ENCODE results near the gene LYST.
"Not testable (repeated sequence)": the region's sequence is repeated elsewhere in the genome, so short reads cannot be mapped to it uniquely, and the experiment has no call there.

LYST gene

GRCh38 chr1:235757587-235758096 is 109.1 kb downstream of the LYST start:
- Histone ChIP-seq H3K9me3 (ENCODE audit: insufficient read depth, low read length) (no peaks in the 10 kb centered on the region), H3F3A (ENCODE audit: insufficient read depth) (no peaks in the 10 kb centered on the region), H3K4me2 (ENCODE audit: low read depth, low read length, poor library complexity, severe bottlenecking) (no peak overlapping the region), H3K36me3 (ENCODE audit: low read length) (no peaks in the 10 kb centered on the region), H3K79me2 (ENCODE audit: insufficient read depth, low read length) (no peaks in the 10 kb centered on the region), H3K27ac (ENCODE audit: low read depth, low read length) (no peak overlapping the region), H3K27me3 (ENCODE audit: low read length) (no peaks in the 10 kb centered on the region), H3K9ac (ENCODE audit: low read length) (no peak overlapping the region), H3K9me2 (replicated peaks; ENCODE audit: insufficient read depth, low read length) (no peaks in the 10 kb centered on the region), H3K4me3 (ENCODE audit: insufficient read depth, low read length, poor library complexity, severe bottlenecking) (no peak overlapping the region), H4K20me1 (ENCODE audit: low read depth, low read length) (no peaks in the 10 kb centered on the region), H2AFZ (ENCODE audit: low read depth, low read length, severe bottlenecking) (no peak overlapping the region)
- TF ChIP-seq CTCF (IDR thresholded peaks at IDR 0.05; ENCODE audit: insufficient read depth, low read length, poor library complexity, severe bottlenecking) (no peak), EZH2phosphoT487 (conservative IDR thresholded peaks at IDR 0.05; ENCODE audit: low read length) (no peak)

GRCh38 chr1:235754186-235754585 is 112.5 kb downstream of the LYST start:
- H3K4me3 ChIP-seq (ENCODE audit: insufficient read depth, low read length, poor library complexity, severe bottlenecking); H3K27ac ChIP-seq (ENCODE audit: low read depth, low read length); H3K4me2 ChIP-seq (ENCODE audit: low read depth, low read length, poor library complexity, severe bottlenecking); H4K20me1 ChIP-seq (ENCODE audit: low read depth, low read length); H3K36me3 ChIP-seq (ENCODE audit: low read length); H3K9me2 ChIP-seq (replicated peaks; ENCODE audit: insufficient read depth, low read length); H3K9ac ChIP-seq (ENCODE audit: low read length); H2AFZ ChIP-seq (ENCODE audit: low read depth, low read length, severe bottlenecking); H3K9me3 ChIP-seq (ENCODE audit: insufficient read depth, low read length); H3F3A ChIP-seq (ENCODE audit: insufficient read depth); H3K27me3 ChIP-seq (ENCODE audit: low read length); H3K79me2 ChIP-seq (ENCODE audit: insufficient read depth, low read length): not testable (repeated sequence)

- Histone ChIP-seq H3K9me2 (replicated peaks; ENCODE audit: insufficient read depth, low read length) (no peaks in the 10 kb centered on the region), H3K9me3 (ENCODE audit: insufficient read depth, low read length) (no peaks in the 10 kb centered on the region), H4K20me1 (ENCODE audit: low read depth, low read length) (no peaks in the 10 kb centered on the region), H3K27ac (ENCODE audit: low read depth, low read length) (no peak overlapping the region), H3K79me2 (ENCODE audit: insufficient read depth, low read length) (no peaks in the 10 kb centered on the region), H3K4me3 (ENCODE audit: insufficient read depth, low read length, poor library complexity, severe bottlenecking) (no peak overlapping the region), H3K4me2 (ENCODE audit: low read depth, low read length, poor library complexity, severe bottlenecking) (no peak overlapping the region), H3F3A (ENCODE audit: insufficient read depth) (no peaks in the 10 kb centered on the region), H3K9ac (ENCODE audit: low read length) (no peak overlapping the region), H3K36me3 (ENCODE audit: low read length) (no peaks in the 10 kb centered on the region), H2AFZ (ENCODE audit: low read depth, low read length, severe bottlenecking) (no peak overlapping the region), H3K27me3 (ENCODE audit: low read length) (no peaks in the 10 kb centered on the region)
- TF ChIP-seq CTCF (IDR thresholded peaks at IDR 0.05; ENCODE audit: insufficient read depth, low read length, poor library complexity, severe bottlenecking) = no peak
- no peak for TF ChIP-seq EZH2phosphoT487 (conservative IDR thresholded peaks at IDR 0.05; ENCODE audit: low read length)
Observed at GRCh38 chr1:235749755-235750300, 116.9 kb downstream of the LYST start.

DNA sequence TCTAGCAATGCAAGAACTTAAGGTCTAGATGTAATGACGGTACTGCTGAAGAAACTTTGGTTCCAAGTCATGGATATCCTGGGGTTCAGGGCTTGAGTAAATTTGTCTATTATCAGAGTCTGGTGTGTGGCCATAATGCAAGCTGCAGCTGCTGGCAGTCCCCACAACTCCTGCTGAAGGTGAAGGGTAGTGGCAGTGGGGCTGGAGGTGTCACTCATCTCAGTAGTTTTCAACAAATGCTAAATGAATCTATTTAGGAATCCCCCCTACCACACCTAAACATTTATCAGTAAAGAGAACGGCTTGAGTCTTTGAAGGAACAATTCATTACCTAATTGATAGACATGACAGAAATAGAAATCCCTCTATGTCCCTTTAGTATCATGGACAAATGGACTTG is 118.0 kb downstream of the LYST start:
- Histone ChIP-seq H3K9me3 (ENCODE audit: insufficient read depth, low read length) (no peaks in the 10 kb centered on the region), H3K79me2 (ENCODE audit: insufficient read depth, low read length) (no peaks in the 10 kb centered on the region), H3K4me3 (ENCODE audit: insufficient read depth, low read length, poor library complexity, severe bottlenecking) (no peak overlapping the region), H4K20me1 (ENCODE audit: low read depth, low read length) (no peaks in the 10 kb centered on the region), H3K27me3 (ENCODE audit: low read length) (no peaks in the 10 kb centered on the region), H3K9ac (ENCODE audit: low read length) (no peak overlapping the region), H2AFZ (ENCODE audit: low read depth, low read length, severe bottlenecking) (no peak overlapping the region), H3K9me2 (replicated peaks; ENCODE audit: insufficient read depth, low read length) (no peaks in the 10 kb centered on the region), H3K4me2 (ENCODE audit: low read depth, low read length, poor library complexity, severe bottlenecking) (no peak overlapping the region), H3K36me3 (ENCODE audit: low read length) (no peaks in the 10 kb centered on the region), H3F3A (ENCODE audit: insufficient read depth) (no peaks in the 10 kb centered on the region), H3K27ac (ENCODE audit: low read depth, low read length) (no peak overlapping the region)
- TF ChIP-seq EZH2phosphoT487 (conservative IDR thresholded peaks at IDR 0.05; ENCODE audit: low read length) = no peak
